ENCODE measurements around the gene SLC35G4.
A peak's percentile ranks its signal among the peaks of the same experiment; 100 is the strongest.

Gene SLC35G4

GRCh38 chr18:11653521-11653920 lies 44.1 kb downstream of the SLC35G4 start:
- no peaks in the 10 kb centered on the region for H3K4me1 ChIP-seq (ENCODE audit: control insufficient read depth, low read depth, low read length)
- H3K36me3 ChIP-seq (ENCODE audit: control insufficient read depth, insufficient read depth, low read length): no peaks in the 10 kb centered on the region
- no peak for DNase-seq
- no peak overlapping the region for H3K4me2 ChIP-seq (ENCODE audit: low read length)
- no CpG with 5 or more reads among the region's 10 CpGs for WGBS (ENCODE audit: extremely low coverage, insufficient coverage, low lambda C conversion rate)
- H2BK5ac ChIP-seq (ENCODE audit: low read length): no peak overlapping the region
- no peaks in the 10 kb centered on the region for H3K79me2 ChIP-seq (ENCODE audit: control insufficient read depth, insufficient read depth, low read length)
- no peak overlapping the region for H3K27ac ChIP-seq (ENCODE audit: low read depth, low read length)
- H3K18ac ChIP-seq (ENCODE audit: low read length): no peak overlapping the region
- no peak overlapping the region for H2BK120ac ChIP-seq (ENCODE audit: low read depth, low read length)
- no peaks in the 10 kb centered on the region for H3K79me1 ChIP-seq (ENCODE audit: low read length)
- no peak overlapping the region for H3K56ac ChIP-seq (ENCODE audit: low read length)
- no peak overlapping the region for H2AK5ac ChIP-seq (ENCODE audit: low read length)
- H3K27me3 ChIP-seq (ENCODE audit: insufficient read depth, low read length, poor library complexity): no peaks in the 10 kb centered on the region
- no peak overlapping the region for H2BK15ac ChIP-seq (replicated peaks; ENCODE audit: low read depth)
- H3K23ac ChIP-seq (ENCODE audit: low read length): no peak overlapping the region
- no peak overlapping the region for H3K9ac ChIP-seq (ENCODE audit: low read length)
- no peak overlapping the region for H4K8ac ChIP-seq (ENCODE audit: low read depth, low read length)
- H4K5ac ChIP-seq (ENCODE audit: low read length): no peak overlapping the region
- no peak overlapping the region for H3K4ac ChIP-seq (ENCODE audit: low read depth, low read length)
- no peak overlapping the region for H3K4me3 ChIP-seq (ENCODE audit: low read length)

GRCh38 chr18:11654736-11655605 lies 45.6 kb downstream of the SLC35G4 start:
- H3K79me2 ChIP-seq (ENCODE audit: control insufficient read depth, insufficient read depth, low read length): no peaks in the 10 kb centered on the region
- H3K56ac ChIP-seq (ENCODE audit: low read length): peak overlapping the region; percentile 61
- no peak overlapping the region for H2AK5ac ChIP-seq (ENCODE audit: low read length)
- H3K9ac ChIP-seq (ENCODE audit: low read length): peak overlapping the region; percentile 9
- no CpG with 5 or more reads among the region's 32 CpGs for WGBS (ENCODE audit: extremely low coverage, insufficient coverage, low lambda C conversion rate)
- no peaks in the 10 kb centered on the region for H3K79me1 ChIP-seq (ENCODE audit: low read length)
- no peaks in the 10 kb centered on the region for H3K4me1 ChIP-seq (ENCODE audit: control insufficient read depth, low read depth, low read length)
- no peak overlapping the region for H4K8ac ChIP-seq (ENCODE audit: low read depth, low read length)
- no peaks in the 10 kb centered on the region for H3K27me3 ChIP-seq (ENCODE audit: insufficient read depth, low read length, poor library complexity)
- no peak overlapping the region for H3K27ac ChIP-seq (ENCODE audit: low read depth, low read length)
- no peaks in the 10 kb centered on the region for H3K36me3 ChIP-seq (ENCODE audit: control insufficient read depth, insufficient read depth, low read length)
- H3K4ac ChIP-seq (ENCODE audit: low read depth, low read length): no peak overlapping the region
- no peak overlapping the region for H4K5ac ChIP-seq (ENCODE audit: low read length)
- no peak overlapping the region for H3K18ac ChIP-seq (ENCODE audit: low read length)
- no peak overlapping the region for H3K4me2 ChIP-seq (ENCODE audit: low read length)
- no peak overlapping the region for H3K4me3 ChIP-seq (ENCODE audit: low read length)
- H2BK5ac ChIP-seq (ENCODE audit: low read length): no peak overlapping the region
- no peak overlapping the region for H3K23ac ChIP-seq (ENCODE audit: low read length)
- peak; percentile 67 for DNase-seq
- H2BK120ac ChIP-seq (ENCODE audit: low read depth, low read length): no peak overlapping the region
- no peak overlapping the region for H2BK15ac ChIP-seq (replicated peaks; ENCODE audit: low read depth)

DNA sequence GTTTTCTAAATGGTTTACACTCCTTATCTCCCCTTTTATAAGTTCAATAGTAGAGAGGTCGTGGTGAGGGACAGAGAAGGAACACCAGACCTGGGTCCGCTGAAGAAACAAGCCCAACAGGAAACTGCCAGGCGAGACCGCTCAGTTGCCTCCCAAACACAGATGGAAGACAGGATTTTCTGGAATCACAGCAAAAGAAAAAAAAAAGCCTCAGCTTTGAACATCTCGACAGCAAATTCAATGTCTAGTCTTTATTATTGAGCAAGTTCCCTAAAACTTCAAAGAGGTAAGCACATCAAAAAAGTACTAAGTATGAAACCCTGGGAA lies 46.2 kb downstream of the SLC35G4 start:
- Histone ChIP-seq H3K4ac (ENCODE audit: low read depth, low read length) (no peak overlapping the region), H3K4me1 (ENCODE audit: control insufficient read depth, low read depth, low read length) (no peaks in the 10 kb centered on the region), H3K36me3 (ENCODE audit: control insufficient read depth, insufficient read depth, low read length) (no peaks in the 10 kb centered on the region), H3K23ac (ENCODE audit: low read length) (no peak overlapping the region), H3K18ac (ENCODE audit: low read length) (no peak overlapping the region), H4K5ac (ENCODE audit: low read length) (no peak overlapping the region), H3K4me3 (ENCODE audit: low read length) (no peak overlapping the region), H3K4me2 (ENCODE audit: low read length) (no peak overlapping the region), H2BK15ac (replicated peaks; ENCODE audit: low read depth) (no peak overlapping the region), H3K27ac (ENCODE audit: low read depth, low read length) (no peak overlapping the region), H2BK120ac (ENCODE audit: low read depth, low read length) (no peak overlapping the region), H2AK5ac (ENCODE audit: low read length) (no peak overlapping the region), H3K27me3 (ENCODE audit: insufficient read depth, low read length, poor library complexity) (no peaks in the 10 kb centered on the region), H4K8ac (ENCODE audit: low read depth, low read length) (no peak overlapping the region), H2BK5ac (ENCODE audit: low read length) (no peak overlapping the region), H3K56ac (ENCODE audit: low read length) (peak overlapping the region; percentile 61), H3K9ac (ENCODE audit: low read length) (no peak overlapping the region), H3K79me1 (ENCODE audit: low read length) (no peaks in the 10 kb centered on the region), H3K79me2 (ENCODE audit: control insufficient read depth, insufficient read depth, low read length) (no peaks in the 10 kb centered on the region)
- no CpG with 5 or more reads among the region's 5 CpGs for WGBS (ENCODE audit: extremely low coverage, insufficient coverage, low lambda C conversion rate)
- DNase-seq: no peak

DNA sequence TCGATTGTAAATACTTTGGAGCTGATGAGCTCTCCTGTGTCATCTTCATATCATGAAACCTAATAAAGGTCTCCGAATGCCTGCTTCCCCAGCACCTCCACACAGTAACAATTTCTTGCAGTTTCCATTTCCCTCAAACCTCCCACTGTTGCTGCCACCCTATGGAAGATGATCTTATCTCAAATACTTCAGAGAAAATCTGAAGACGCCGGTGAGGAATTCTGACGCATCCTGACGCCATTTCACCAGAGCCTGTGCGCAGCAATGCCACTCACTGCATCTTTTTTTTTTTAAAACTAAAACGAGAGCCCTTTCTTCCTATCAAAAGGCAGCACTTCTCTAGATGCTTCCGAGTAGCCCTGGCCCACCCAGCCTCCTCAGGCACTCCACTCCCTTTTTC lies 47.8 kb downstream of the SLC35G4 start:
- Histone ChIP-seq H3K56ac (ENCODE audit: low read length) (no peak overlapping the region), H3K27me3 (ENCODE audit: insufficient read depth, low read length, poor library complexity) (no peaks in the 10 kb centered on the region), H2BK15ac (replicated peaks; ENCODE audit: low read depth) (no peak overlapping the region), H3K4me2 (ENCODE audit: low read length) (no peak overlapping the region), H3K23ac (ENCODE audit: low read length) (no peak overlapping the region), H3K79me2 (ENCODE audit: control insufficient read depth, insufficient read depth, low read length) (no peaks in the 10 kb centered on the region), H2BK5ac (ENCODE audit: low read length) (no peak overlapping the region), H4K5ac (ENCODE audit: low read length) (no peak overlapping the region), H3K4ac (ENCODE audit: low read depth, low read length) (no peak overlapping the region), H3K4me3 (ENCODE audit: low read length) (no peak overlapping the region), H3K9ac (ENCODE audit: low read length) (no peak overlapping the region), H2AK5ac (ENCODE audit: low read length) (no peak overlapping the region), H3K27ac (ENCODE audit: low read depth, low read length) (no peak overlapping the region), H3K4me1 (ENCODE audit: control insufficient read depth, low read depth, low read length) (no peaks in the 10 kb centered on the region), H4K8ac (ENCODE audit: low read depth, low read length) (no peak overlapping the region), H3K79me1 (ENCODE audit: low read length) (no peaks in the 10 kb centered on the region), H3K18ac (ENCODE audit: low read length) (no peak overlapping the region), H2BK120ac (ENCODE audit: low read depth, low read length) (no peak overlapping the region), H3K36me3 (ENCODE audit: control insufficient read depth, insufficient read depth, low read length) (no peaks in the 10 kb centered on the region)
- no CpG with 5 or more reads among the region's 9 CpGs for WGBS (ENCODE audit: extremely low coverage, insufficient coverage, low lambda C conversion rate)
- DNase-seq: no peak

DNA sequence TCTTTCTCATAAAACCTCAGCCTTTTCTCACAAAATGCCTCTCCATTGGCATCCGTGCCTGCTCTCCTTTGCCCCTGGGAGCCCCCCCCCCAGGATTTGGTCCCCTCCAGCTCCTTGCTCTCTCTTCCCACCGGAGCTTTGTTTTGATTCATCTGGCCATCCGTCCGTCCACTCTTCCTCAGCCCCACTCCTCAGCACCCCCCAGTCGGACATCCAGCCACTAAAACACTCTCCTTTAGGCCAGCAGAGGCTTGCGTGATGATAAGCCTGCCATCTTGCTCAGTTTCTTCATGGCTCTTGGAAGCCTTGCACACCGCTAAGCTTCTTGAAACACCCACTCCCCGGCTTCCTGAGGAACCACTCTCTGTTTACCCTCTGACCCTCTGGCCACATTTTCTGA lies 48.2 kb downstream of the SLC35G4 start:
- Histone ChIP-seq H3K4me1 (ENCODE audit: control insufficient read depth, low read depth, low read length) (no peaks in the 10 kb centered on the region), H4K8ac (ENCODE audit: low read depth, low read length) (no peak overlapping the region), H3K4ac (ENCODE audit: low read depth, low read length) (no peak overlapping the region), H3K4me2 (ENCODE audit: low read length) (no peak overlapping the region), H3K36me3 (ENCODE audit: control insufficient read depth, insufficient read depth, low read length) (no peaks in the 10 kb centered on the region), H3K4me3 (ENCODE audit: low read length) (no peak overlapping the region), H2BK15ac (replicated peaks; ENCODE audit: low read depth) (no peak overlapping the region), H2BK120ac (ENCODE audit: low read depth, low read length) (no peak overlapping the region), H3K9ac (ENCODE audit: low read length) (no peak overlapping the region), H3K56ac (ENCODE audit: low read length) (no peak overlapping the region), H2BK5ac (ENCODE audit: low read length) (no peak overlapping the region), H3K23ac (ENCODE audit: low read length) (no peak overlapping the region), H3K27me3 (ENCODE audit: insufficient read depth, low read length, poor library complexity) (no peaks in the 10 kb centered on the region), H3K79me1 (ENCODE audit: low read length) (no peaks in the 10 kb centered on the region), H4K5ac (ENCODE audit: low read length) (no peak overlapping the region), H3K27ac (ENCODE audit: low read depth, low read length) (no peak overlapping the region), H3K18ac (ENCODE audit: low read length) (no peak overlapping the region), H2AK5ac (ENCODE audit: low read length) (no peak overlapping the region), H3K79me2 (ENCODE audit: control insufficient read depth, insufficient read depth, low read length) (no peaks in the 10 kb centered on the region)
- WGBS (ENCODE audit: extremely low coverage, insufficient coverage, low lambda C conversion rate): no CpG with 5 or more reads among the region's 8 CpGs
- no peak for DNase-seq

DNA sequence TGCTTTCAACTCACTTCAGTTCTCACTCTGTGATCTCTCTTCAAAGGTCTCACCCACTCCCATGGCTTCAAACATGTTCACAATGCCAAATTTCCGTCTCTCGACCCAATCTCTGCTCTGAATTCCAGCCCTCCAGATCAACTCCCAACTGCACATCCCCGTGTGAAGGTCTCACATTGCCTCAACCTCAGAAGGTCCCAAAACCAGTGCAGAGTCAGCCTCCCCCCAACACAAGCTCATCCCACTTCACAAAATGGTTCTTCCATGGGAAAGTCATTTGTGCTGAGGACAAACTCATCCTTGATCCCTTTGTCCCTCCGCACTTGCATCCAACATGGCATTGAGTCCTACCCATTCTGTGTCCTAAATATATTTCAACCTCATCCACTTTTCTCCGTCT lies 48.6 kb downstream of the SLC35G4 start:
- no peaks in the 10 kb centered on the region for H3K79me2 ChIP-seq (ENCODE audit: control insufficient read depth, insufficient read depth, low read length)
- no peaks in the 10 kb centered on the region for H3K4me1 ChIP-seq (ENCODE audit: control insufficient read depth, low read depth, low read length)
- H3K56ac ChIP-seq (ENCODE audit: low read length): no peak overlapping the region
- no peaks in the 10 kb centered on the region for H3K27me3 ChIP-seq (ENCODE audit: insufficient read depth, low read length, poor library complexity)
- H2BK5ac ChIP-seq (ENCODE audit: low read length): no peak overlapping the region
- no peak overlapping the region for H3K4me2 ChIP-seq (ENCODE audit: low read length)
- WGBS (ENCODE audit: extremely low coverage, insufficient coverage, low lambda C conversion rate): no CpG with 5 or more reads among the region's 5 CpGs
- H3K36me3 ChIP-seq (ENCODE audit: control insufficient read depth, insufficient read depth, low read length): no peaks in the 10 kb centered on the region
- no peak overlapping the region for H3K9ac ChIP-seq (ENCODE audit: low read length)
- H2BK120ac ChIP-seq (ENCODE audit: low read depth, low read length): no peak overlapping the region
- H3K4me3 ChIP-seq (ENCODE audit: low read length): no peak overlapping the region
- no peak overlapping the region for H3K4ac ChIP-seq (ENCODE audit: low read depth, low read length)
- no peak overlapping the region for H3K23ac ChIP-seq (ENCODE audit: low read length)
- no peak overlapping the region for H2BK15ac ChIP-seq (replicated peaks; ENCODE audit: low read depth)
- H3K79me1 ChIP-seq (ENCODE audit: low read length): no peaks in the 10 kb centered on the region
- no peak overlapping the region for H3K27ac ChIP-seq (ENCODE audit: low read depth, low read length)
- H4K8ac ChIP-seq (ENCODE audit: low read depth, low read length): no peak overlapping the region
- no peak overlapping the region for H3K18ac ChIP-seq (ENCODE audit: low read length)
- DNase-seq: no peak
- no peak overlapping the region for H4K5ac ChIP-seq (ENCODE audit: low read length)
- peak overlapping the region; percentile 11 for H2AK5ac ChIP-seq (ENCODE audit: low read length)
